Esophagus muscularis mucosa (tissue), 3 donors: ENCODE results near the gene EPC2.
"Not testable (repeated sequence)": the region's sequence is repeated elsewhere in the genome, so short reads cannot be mapped to it uniquely, and the experiment has no call there.

Experiments used
- CTCF ChIP-seq, 3 experiments: fragments of 200-600 bp in 2 of 3; fragments of 450-650 bp in 1 of 3; sonication (generic) in 2 of 3; IDR thresholded peaks; one replicate each; pipeline ENCODE4 v1.5.1; 2017 to 2019; ENCODE audit warnings: antibody characterized with exemption in 3 of 3, mild to moderate bottlenecking in 2 of 3, moderate library complexity in 1 of 3
- POLR2A ChIP-seq: fragments of 450-650 bp; IDR thresholded peaks from one replicate; pipeline ENCODE4 v1.6.1; 2017; ENCODE audit warnings: antibody characterized with exemption, moderate library complexity, mild to moderate bottlenecking, low read depth
- POLR2AphosphoS5 ChIP-seq, 2 donors: sonication (generic); formaldehyde crosslinking; IDR thresholded peaks; one replicate each; pipeline ENCODE4 v1.6.1; 2017; ENCODE audit warnings: antibody characterized with exemption in 2 of 2

GRCh38 chr2:148678302-148679179 is 34.0 kb downstream of the EPC2 start:
- TF ChIP-seq CTCF (IDR thresholded peaks at IDR 0.05); POLR2AphosphoS5 (IDR thresholded peaks at IDR 0.05); POLR2A: not testable (repeated sequence)
